SK-N-SH treated with all-trans-retinoic acid at 6 μM for 48 hours (cell line): ENCODE measurements around the gene LYPLA2.

ENCODE experiments used
- ARNTL ChIP-seq: fragments of 450-650 bp; formaldehyde crosslinking; IDR thresholded peaks from 2 replicates; pipeline ENCODE4 v1.5.0; 2020; ENCODE audit warnings: low read depth, mild to moderate bottlenecking, moderate library complexity, borderline replicate concordance
- ESRRG ChIP-seq: fragments of 250-450 bp; sonication (Bioruptor Pico); IDR thresholded peaks from 2 replicates; pipeline ENCODE4 v1.6.1; 2021; ENCODE audit warnings: mild to moderate bottlenecking
- GLIS3 ChIP-seq: fragments of 250-450 bp; sonication (Bioruptor Pico); IDR thresholded peaks from 2 replicates; pipeline ENCODE4 v1.5.0; 2020; ENCODE audit warnings: mild to moderate bottlenecking, moderate library complexity
- PATZ1 ChIP-seq: fragments of 250-450 bp; sonication (Bioruptor Pico); IDR thresholded peaks from 2 replicates; pipeline ENCODE4 v1.8.0; 2020; ENCODE audit warnings: mild to moderate bottlenecking, moderate library complexity, borderline replicate concordance
- RARB ChIP-seq: fragments of 250-450 bp; sonication (Bioruptor Pico); IDR thresholded peaks from 2 replicates; pipeline ENCODE4 v1.8.0; 2021; ENCODE audit warnings: mild to moderate bottlenecking, moderate library complexity
- ZFP3 ChIP-seq: fragments of 250-450 bp; sonication (Bioruptor Pico); IDR thresholded peaks from 2 replicates; pipeline ENCODE4 v1.5.0; 2020; ENCODE audit warnings: mild to moderate bottlenecking, moderate library complexity
- ZNF565 ChIP-seq: fragments of 450-650 bp; formaldehyde crosslinking; conservative IDR thresholded peaks from 2 replicates; pipeline ENCODE4 v1.5.0; 2020; ENCODE audit warnings: low read depth, mild to moderate bottlenecking, moderate library complexity
- ZNF8 ChIP-seq: fragments of 450-650 bp; formaldehyde crosslinking; IDR thresholded peaks from 2 replicates; pipeline ENCODE4 v1.5.0; 2020; ENCODE audit warnings: mild to moderate bottlenecking, moderate library complexity
- TF ChIP-seq, protein P1 (sequence below): fragments of 250-450 bp; sonication (Bioruptor Pico); IDR thresholded peaks from 2 replicates; pipeline ENCODE4 v1.5.0; 2020; ENCODE audit warnings: mild to moderate bottlenecking, moderate library complexity
- TF ChIP-seq, protein P2 (sequence below): fragments of 250-450 bp; sonication (Bioruptor Pico); IDR thresholded peaks from 2 replicates; pipeline ENCODE4 v1.5.1; 2021; ENCODE audit warnings: mild to moderate bottlenecking, moderate library complexity
- TF ChIP-seq, protein P3 (sequence below): fragments of 250-450 bp; sonication (Bioruptor Pico); IDR thresholded peaks from 2 replicates; pipeline ENCODE4 v1.8.0; 2021; ENCODE audit warnings: low read depth, mild to moderate bottlenecking, moderate library complexity, borderline replicate concordance

- no peak for TF ChIP-seq ZFP3 (CRISPR knock-in tag)
- TF ChIP-seq, protein P1, sequence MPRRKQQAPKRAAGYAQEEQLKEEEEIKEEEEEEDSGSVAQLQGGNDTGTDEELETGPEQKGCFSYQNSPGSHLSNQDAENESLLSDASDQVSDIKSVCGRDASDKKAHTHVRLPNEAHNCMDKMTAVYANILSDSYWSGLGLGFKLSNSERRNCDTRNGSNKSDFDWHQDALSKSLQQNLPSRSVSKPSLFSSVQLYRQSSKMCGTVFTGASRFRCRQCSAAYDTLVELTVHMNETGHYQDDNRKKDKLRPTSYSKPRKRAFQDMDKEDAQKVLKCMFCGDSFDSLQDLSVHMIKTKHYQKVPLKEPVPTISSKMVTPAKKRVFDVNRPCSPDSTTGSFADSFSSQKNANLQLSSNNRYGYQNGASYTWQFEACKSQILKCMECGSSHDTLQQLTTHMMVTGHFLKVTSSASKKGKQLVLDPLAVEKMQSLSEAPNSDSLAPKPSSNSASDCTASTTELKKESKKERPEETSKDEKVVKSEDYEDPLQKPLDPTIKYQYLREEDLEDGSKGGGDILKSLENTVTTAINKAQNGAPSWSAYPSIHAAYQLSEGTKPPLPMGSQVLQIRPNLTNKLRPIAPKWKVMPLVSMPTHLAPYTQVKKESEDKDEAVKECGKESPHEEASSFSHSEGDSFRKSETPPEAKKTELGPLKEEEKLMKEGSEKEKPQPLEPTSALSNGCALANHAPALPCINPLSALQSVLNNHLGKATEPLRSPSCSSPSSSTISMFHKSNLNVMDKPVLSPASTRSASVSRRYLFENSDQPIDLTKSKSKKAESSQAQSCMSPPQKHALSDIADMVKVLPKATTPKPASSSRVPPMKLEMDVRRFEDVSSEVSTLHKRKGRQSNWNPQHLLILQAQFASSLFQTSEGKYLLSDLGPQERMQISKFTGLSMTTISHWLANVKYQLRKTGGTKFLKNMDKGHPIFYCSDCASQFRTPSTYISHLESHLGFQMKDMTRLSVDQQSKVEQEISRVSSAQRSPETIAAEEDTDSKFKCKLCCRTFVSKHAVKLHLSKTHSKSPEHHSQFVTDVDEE (CRISPR knock-in tag): no peak
- TF ChIP-seq, protein P2, sequence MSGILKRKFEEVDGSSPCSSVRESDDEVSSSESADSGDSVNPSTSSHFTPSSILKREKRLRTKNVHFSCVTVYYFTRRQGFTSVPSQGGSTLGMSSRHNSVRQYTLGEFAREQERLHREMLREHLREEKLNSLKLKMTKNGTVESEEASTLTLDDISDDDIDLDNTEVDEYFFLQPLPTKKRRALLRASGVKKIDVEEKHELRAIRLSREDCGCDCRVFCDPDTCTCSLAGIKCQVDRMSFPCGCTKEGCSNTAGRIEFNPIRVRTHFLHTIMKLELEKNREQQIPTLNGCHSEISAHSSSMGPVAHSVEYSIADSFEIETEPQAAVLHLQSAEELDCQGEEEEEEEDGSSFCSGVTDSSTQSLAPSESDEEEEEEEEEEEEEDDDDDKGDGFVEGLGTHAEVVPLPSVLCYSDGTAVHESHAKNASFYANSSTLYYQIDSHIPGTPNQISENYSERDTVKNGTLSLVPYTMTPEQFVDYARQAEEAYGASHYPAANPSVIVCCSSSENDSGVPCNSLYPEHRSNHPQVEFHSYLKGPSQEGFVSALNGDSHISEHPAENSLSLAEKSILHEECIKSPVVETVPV (CRISPR knock-in tag): no peak
- no peak for TF ChIP-seq RARB (CRISPR knock-in tag)
- TF ChIP-seq GLIS3: no peak
- no peak for TF ChIP-seq ARNTL (CRISPR knock-in tag)
- no peak for TF ChIP-seq ESRRG (CRISPR knock-in tag)
- TF ChIP-seq, protein P3, sequence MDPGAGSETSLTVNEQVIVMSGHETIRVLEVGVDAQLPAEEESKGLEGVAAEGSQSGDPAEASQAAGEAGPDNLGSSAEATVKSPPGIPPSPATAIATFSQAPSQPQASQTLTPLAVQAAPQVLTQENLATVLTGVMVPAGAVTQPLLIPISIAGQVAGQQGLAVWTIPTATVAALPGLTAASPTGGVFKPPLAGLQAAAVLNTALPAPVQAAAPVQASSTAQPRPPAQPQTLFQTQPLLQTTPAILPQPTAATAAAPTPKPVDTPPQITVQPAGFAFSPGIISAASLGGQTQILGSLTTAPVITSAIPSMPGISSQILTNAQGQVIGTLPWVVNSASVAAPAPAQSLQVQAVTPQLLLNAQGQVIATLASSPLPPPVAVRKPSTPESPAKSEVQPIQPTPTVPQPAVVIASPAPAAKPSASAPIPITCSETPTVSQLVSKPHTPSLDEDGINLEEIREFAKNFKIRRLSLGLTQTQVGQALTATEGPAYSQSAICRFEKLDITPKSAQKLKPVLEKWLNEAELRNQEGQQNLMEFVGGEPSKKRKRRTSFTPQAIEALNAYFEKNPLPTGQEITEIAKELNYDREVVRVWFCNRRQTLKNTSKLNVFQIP: no peak
- TF ChIP-seq PATZ1 (CRISPR knock-in tag): no peak
- no peak for TF ChIP-seq ZNF8 (CRISPR knock-in tag)
- TF ChIP-seq ZNF565 (CRISPR knock-in tag): no peak
Observed at GRCh38 chr1:23788695-23789094, 2.2 kb upstream of the LYPLA2 start.
